Immature natural killer cell (primary cell): Measurements from ENCODE around the gene TPM4. TPM values are rescaled to one million over a fixed set of nuclear protein-coding genes. Genes with fewer than 3 reads are reported as not detected.

Source experiments
- DNase-seq, 3 donors: peaks; one replicate each; pipeline ENCODE4 v3.0.0; 2022; ENCODE audit warnings: mixed read lengths in 1 of 3
- H3K27ac Mint-ChIP-seq, 6 donors: one replicate each; pipeline ENCODE4 v1.8.0; 2020; ENCODE audit warnings: mixed read lengths in 6 of 6, mild to moderate bottlenecking in 5 of 6, inconsistent platforms in 4 of 6, moderate library complexity in 3 of 6
- H3K27me3 Mint-ChIP-seq, 3 donors: one replicate each; pipeline ENCODE4 v1.8.0; 2020 to 2021; ENCODE audit warnings: low read depth in 3 of 3, mild to moderate bottlenecking in 3 of 3, mixed read lengths in 3 of 3, moderate library complexity in 3 of 3, inconsistent platforms in 1 of 3
- H3K36me3 Mint-ChIP-seq, 3 donors: one replicate each; pipeline ENCODE4 v1.8.0; 2020; ENCODE audit warnings: mixed read lengths in 3 of 3, inconsistent platforms in 2 of 3, mild to moderate bottlenecking in 2 of 3
- H3K4me1 Mint-ChIP-seq, 2 donors: one replicate each; pipeline ENCODE4 v1.8.0; 2020; ENCODE audit warnings: inconsistent platforms in 2 of 2, mild to moderate bottlenecking in 2 of 2, mixed read lengths in 2 of 2, moderate library complexity in 1 of 2
- H3K4me3 Mint-ChIP-seq, 5 donors: one replicate each; pipeline ENCODE4 v1.8.0; 2020; ENCODE audit warnings: mild to moderate bottlenecking in 5 of 5, mixed read lengths in 5 of 5, inconsistent platforms in 3 of 5, moderate library complexity in 3 of 5
- H3K9me3 Mint-ChIP-seq, 6 donors: one replicate each; pipeline ENCODE4 v1.8.0; 2020; ENCODE audit warnings: mild to moderate bottlenecking in 6 of 6, mixed read lengths in 6 of 6, inconsistent platforms in 4 of 6, moderate library complexity in 3 of 6
- polyA plus RNA-seq, 3 donors: library from polyadenylated mRNA; unstranded; fragments of 300-500 nt; fragmentation: Illumina TruSeq; gene quantifications; one replicate each; pipeline ENCODE4 v1.2.3, GENCODE V29; 2021

TPM4 gene
- polyA plus RNA-seq, 3 donors from 2014 or later, result 106 to 193 (median 107) TPM

DNA sequence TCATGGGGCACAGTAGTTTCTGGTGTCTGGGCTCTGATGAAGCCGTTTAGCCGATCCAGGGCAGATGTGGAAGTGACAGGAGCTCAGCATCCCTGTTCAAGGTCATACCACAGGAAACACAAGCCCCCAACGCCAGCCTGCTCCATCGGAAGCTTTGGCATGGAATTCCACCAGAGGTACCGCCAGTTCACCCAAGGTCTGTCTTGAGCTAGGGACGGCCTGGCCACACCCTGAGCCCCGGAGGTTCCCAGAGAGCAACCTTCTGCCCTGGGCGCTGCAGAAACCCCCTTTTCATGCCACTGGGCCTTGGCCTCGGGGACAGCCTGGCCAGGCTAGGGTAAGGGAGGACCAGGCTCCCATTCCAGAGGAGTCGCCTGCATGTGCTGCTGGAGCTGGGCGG lies 39.4 kb upstream of the TPM4 start:
- H3K9me3 Mint-ChIP-seq, result no peaks in the 10 kb centered on the region
- H3K27ac Mint-ChIP-seq, result no peak overlapping the region
- H3K4me1 Mint-ChIP-seq, result peaks cover 8 to 13% of the 10 kb centered on the region in 2 donors
- H3K36me3 Mint-ChIP-seq, result no peaks in the 10 kb centered on the region
- DNase-seq, result no peak
- H3K27me3 Mint-ChIP-seq, result peaks cover 0 to 7% (median 3%) of the 10 kb centered on the region in 3 donors
- no peak overlapping the region for H3K4me3 Mint-ChIP-seq

DNA sequence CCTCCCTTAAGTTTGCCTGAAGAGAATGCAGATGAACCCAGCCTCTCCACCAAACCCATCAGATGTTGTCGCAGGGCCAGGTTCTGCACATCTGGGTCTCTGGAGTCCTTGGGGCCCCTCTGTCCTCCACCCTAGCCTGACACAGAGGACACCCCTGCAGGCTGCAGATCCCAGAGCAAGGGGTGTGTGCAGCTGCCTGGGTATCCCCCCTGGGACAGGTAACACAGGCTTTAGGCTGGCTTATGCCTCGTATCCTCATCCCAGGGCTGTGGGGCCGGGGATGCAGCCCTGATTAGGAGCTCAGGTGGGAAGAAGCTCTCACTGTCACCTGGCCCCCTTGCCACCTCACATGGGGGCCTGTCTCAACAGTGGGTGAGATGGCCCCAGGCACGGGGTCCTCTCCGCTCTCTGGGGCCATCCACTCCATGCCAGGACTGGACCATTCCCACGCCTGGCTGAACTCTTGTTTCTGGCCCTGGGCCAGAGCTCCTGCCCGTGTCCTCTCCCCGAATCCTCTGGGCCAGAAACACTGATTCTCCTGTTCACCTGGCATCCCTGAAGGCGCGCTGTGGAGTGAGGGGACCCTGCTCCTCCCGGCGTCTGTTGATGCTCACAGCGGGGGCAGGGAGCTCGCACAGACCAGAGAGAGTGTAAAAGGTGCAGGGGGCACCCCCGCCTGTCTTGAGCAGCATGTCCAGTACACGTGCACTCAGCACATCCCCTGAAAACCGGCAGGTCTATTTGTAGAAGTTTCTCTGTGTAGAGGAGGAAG lies 38.7 kb upstream of the TPM4 start:
- H3K4me1 Mint-ChIP-seq, result peaks cover 8 to 15% of the 10 kb centered on the region in 2 donors
- no peaks in the 10 kb centered on the region for H3K36me3 Mint-ChIP-seq
- H3K27ac Mint-ChIP-seq, result no peak overlapping the region
- no peaks in the 10 kb centered on the region for H3K9me3 Mint-ChIP-seq
- peaks cover 0 to 7% (median 3%) of the 10 kb centered on the region in 3 donors for H3K27me3 Mint-ChIP-seq
- DNase-seq, result no peak
- H3K4me3 Mint-ChIP-seq, result no peak overlapping the region

DNA sequence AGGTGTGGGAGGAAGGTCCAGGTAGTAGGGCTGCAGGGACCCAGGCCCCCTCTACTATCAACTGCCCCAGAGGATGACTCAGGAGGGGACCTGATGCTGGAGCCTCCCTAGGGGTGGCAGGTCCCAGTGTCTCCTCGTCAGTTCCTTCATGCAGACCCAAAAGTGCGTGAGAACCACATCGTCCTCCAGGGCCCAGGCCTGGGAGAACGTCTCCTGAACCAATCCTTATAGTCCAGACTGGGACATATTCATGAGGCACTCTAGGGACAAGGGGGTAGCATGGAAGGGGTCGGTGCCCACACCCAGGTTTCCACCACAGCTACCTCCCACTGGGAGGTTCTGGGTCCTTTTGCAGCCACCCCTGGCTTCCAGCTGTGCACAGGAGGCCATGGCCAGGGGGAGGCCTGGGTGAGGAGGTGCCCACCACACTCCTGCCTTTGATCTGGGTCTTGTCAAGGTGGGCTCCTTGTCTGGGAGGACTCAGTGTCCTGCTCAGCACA lies 38.0 kb upstream of the TPM4 start:
- Mint-ChIP-seq H3K9me3 (no peaks in the 10 kb centered on the region), H3K27me3 (peaks cover 0 to 7% (median 3%) of the 10 kb centered on the region in 3 donors), H3K4me1 (peaks cover 8 to 15% of the 10 kb centered on the region in 2 donors), H3K4me3 (no peak overlapping the region), H3K36me3 (no peaks in the 10 kb centered on the region), H3K27ac (no peak overlapping the region)
- no peak for DNase-seq

DNA sequence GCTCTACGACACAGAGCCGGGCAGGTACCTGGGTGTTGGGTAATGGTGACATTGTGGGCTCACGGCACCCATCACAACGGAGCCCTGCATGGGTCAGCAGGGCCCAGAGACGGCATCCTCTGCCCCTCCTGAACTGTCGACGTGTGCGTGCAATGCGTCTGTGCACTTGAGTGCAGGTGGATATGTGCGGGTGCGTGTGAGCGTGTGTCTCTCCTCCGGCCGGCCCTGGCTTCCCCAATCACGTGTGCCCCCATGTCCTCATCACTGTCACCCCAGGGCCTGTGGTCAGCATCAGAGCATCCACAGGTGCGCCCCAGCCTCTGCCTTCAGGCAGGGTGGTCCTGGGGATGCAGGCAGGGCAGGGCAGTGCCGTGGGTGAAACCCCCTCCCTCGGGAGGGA lies 37.2 kb upstream of the TPM4 start:
- H3K4me3 Mint-ChIP-seq, result no peak overlapping the region
- H3K27ac Mint-ChIP-seq, result no peak overlapping the region
- no peak for DNase-seq
- H3K4me1 Mint-ChIP-seq, result peaks cover 8 to 15% of the 10 kb centered on the region in 2 donors
- H3K36me3 Mint-ChIP-seq, result no peaks in the 10 kb centered on the region
- H3K9me3 Mint-ChIP-seq, result no peaks in the 10 kb centered on the region
- H3K27me3 Mint-ChIP-seq, result peaks cover 3 to 7% (median 4%) of the 10 kb centered on the region in 3 donors

DNA sequence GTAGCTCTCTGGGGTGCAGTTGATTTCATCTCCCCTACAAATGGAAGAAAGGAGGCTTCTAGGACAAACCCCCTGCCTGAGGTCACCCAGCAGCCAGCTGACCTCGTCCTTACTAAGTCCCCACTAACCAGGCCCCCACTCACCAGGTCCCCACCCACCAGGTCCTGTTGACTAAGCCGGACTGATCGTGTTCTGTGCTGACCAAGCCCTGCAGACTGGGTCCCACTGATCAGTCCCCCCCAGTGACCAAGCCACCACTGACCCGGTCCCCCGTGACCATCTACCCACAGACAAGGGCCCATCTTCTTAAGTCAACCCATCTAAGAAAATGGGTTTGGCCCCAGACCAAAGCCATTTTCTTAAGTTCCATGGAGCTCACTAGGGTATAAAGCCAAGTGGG lies 36.8 kb upstream of the TPM4 start:
- no peaks in the 10 kb centered on the region for H3K9me3 Mint-ChIP-seq
- H3K27me3 Mint-ChIP-seq, result peaks cover 3 to 7% (median 4%) of the 10 kb centered on the region in 3 donors
- no peak overlapping the region for H3K4me3 Mint-ChIP-seq
- H3K27ac Mint-ChIP-seq, result no peak overlapping the region
- DNase-seq, result no peak
- H3K36me3 Mint-ChIP-seq, result no peaks in the 10 kb centered on the region
- H3K4me1 Mint-ChIP-seq, result peaks cover 8 to 15% of the 10 kb centered on the region in 2 donors

DNA sequence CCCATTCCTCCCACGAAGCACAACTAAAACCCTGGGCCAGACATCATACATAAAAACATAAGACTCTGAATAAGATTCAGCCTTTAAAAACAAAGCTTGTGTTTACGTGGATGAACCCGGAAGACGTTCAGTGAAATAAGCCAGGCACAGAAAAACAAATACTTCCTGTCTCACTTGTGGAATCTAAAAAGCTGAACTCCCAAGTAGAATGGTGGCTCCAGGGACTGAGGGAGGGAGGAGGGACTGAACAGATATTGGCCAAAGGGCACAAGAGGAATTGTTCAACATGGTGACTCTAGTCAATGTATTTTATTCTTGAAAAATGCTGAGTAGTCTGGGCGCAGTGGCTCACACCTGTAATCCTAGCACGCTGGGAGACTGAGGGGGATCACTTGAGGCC lies 35.7 kb upstream of the TPM4 start:
- H3K4me3 Mint-ChIP-seq, result no peak overlapping the region

DNA sequence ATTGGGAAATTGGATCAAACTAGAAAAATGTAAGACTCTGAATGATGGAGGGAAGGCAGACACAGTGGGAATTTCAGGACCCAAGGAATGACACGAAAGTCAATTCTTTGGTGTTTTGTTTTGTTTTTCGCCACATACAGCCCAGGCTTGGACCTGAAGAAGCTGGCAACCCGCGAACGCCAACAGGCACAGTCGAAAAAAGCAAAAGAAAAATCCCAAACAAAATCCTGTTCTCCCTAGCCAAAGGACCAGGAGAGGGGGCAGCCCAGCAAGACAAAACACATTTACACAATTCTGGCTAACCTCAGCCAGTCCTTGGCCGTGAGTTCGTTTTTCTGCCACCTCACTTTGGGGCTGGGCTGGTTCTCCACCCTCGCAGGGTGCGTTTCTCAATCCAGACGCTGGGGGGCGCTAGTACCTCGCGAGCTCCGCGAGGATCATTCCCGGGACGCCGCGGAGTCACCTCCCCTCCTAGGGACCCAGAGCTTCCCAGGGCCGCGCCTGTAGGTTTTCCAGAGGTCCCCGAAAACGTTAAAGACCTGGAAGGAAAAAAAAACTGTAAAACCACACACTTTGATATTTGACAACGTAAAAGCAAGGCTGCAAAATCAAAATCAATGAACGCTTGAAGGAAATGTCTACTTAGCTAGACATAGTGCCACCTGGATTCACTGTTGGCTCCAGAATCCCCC lies 34.9 kb upstream of the TPM4 start:
- H3K36me3 Mint-ChIP-seq, result no peaks in the 10 kb centered on the region
- H3K27me3 Mint-ChIP-seq, result peaks cover 3 to 7% (median 4%) of the 10 kb centered on the region in 3 donors
- no peak overlapping the region for H3K27ac Mint-ChIP-seq

More for the DNA sequence above, 35.7 kb upstream of the TPM4 start:
- Mint-ChIP-seq H3K36me3 (no peaks in the 10 kb centered on the region), H3K27ac (no peak overlapping the region), H3K4me1 (peaks cover 8 to 15% of the 10 kb centered on the region in 2 donors), H3K9me3 (no peaks in the 10 kb centered on the region), H3K27me3 (peaks cover 3 to 7% (median 4%) of the 10 kb centered on the region in 3 donors)
- no peak for DNase-seq

DNA sequence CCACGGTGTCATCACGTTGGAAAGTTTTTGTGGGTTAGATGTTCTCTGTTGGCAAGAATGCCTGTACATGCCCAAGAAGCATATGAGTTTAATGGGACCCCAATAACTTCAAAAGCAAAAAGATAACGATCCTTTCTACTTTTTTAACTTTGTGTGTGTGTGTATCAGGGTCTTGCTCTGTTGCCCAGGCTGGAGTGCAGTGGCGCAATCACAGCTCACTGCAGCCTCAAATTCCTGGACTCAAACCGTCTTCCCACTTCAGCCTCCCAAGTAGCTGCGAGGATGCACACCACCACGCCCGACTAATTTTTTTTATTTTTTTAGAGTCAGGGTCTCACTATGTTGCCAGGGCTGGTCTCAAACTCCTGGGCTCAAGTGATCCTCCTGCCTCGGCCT lies 34.3 kb upstream of the TPM4 start:
- Mint-ChIP-seq H3K27ac (no peak overlapping the region), H3K9me3 (no peaks in the 10 kb centered on the region), H3K4me1 (peaks cover 8 to 15% of the 10 kb centered on the region in 2 donors), H3K27me3 (peaks cover 3 to 7% (median 4%) of the 10 kb centered on the region in 3 donors), H3K4me3 (peak overlapping the region in 1 of 5 donors; percentile 53), H3K36me3 (no peaks in the 10 kb centered on the region)
- DNase-seq, result no peak

More for the DNA sequence above, 34.9 kb upstream of the TPM4 start:
- peak overlapping the region in 2 of 5 donors; percentile 40 to 53 for H3K4me3 Mint-ChIP-seq
- H3K9me3 Mint-ChIP-seq, result no peaks in the 10 kb centered on the region
- H3K4me1 Mint-ChIP-seq, result peaks cover 8 to 15% of the 10 kb centered on the region in 2 donors
- peak; percentile 62 to 70 (median 64) for DNase-seq

DNA sequence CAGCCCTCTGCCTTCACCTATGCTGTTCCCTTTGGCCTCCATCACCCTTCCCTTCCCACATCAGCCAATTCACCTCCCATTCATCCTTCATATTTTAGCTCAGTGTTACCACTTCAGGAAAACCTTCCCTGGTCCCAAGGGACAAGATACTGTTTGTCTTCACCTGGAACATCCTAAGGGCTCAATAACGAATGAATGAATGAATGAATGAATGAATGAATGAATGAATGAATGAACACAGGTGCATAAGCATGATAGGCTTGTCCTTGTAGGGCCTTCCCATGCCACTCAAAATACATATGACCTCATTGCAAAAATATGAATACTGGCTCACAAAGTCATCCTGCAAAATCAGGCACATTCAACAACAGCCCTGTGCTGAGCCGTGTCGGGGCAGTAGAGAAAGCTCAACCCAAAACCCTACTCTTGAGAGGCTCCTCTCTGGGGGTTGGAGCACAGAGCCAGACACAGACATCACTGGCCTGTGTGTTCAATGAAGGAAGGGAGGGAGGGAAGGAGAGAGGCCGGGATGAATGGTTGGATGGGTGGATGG lies 33.7 kb upstream of the TPM4 start:
- Mint-ChIP-seq H3K27me3 (peaks cover 3 to 7% (median 4%) of the 10 kb centered on the region in 3 donors), H3K27ac (no peak overlapping the region), H3K9me3 (no peaks in the 10 kb centered on the region), H3K4me3 (no peak overlapping the region), H3K4me1 (peaks cover 8 to 15% of the 10 kb centered on the region in 2 donors), H3K36me3 (no peaks in the 10 kb centered on the region)
- DNase-seq, result no peak

DNA sequence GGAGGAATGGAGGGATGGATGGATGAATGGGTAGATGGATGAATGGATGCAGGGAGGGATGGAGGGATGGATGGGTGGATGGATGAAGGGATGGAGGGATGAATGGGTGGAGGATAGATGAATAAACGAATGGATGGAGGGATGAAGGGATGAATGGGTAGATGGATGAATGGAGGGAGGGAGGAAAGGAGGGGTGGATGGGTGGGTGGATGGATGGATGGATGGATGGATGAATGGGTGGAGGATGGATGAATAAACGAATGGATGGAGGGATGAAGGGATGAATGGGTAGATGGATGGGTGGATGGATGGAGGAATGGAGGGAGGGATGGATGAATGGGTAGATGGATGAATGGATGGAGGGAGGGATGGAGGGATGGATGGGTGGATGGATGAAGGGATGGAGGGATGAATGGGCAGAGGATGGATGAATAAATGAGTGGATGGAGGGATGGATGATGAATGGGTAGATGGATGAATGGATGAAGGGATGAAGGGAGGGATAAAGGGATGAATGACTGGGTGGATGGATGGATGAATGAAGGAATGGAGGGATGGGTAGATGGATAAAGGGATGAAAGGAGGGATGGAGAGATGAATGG lies 33.0 kb upstream of the TPM4 start:
- H3K4me1 Mint-ChIP-seq, result peaks cover 8 to 15% of the 10 kb centered on the region in 2 donors
- H3K9me3 Mint-ChIP-seq, result no peaks in the 10 kb centered on the region
- H3K27ac Mint-ChIP-seq, result peak overlapping the region in 1 of 6 donors; percentile 46
- no peak overlapping the region for H3K4me3 Mint-ChIP-seq
- H3K36me3 Mint-ChIP-seq, result no peaks in the 10 kb centered on the region
- peaks cover 3 to 4% (median 4%) of the 10 kb centered on the region in 3 donors for H3K27me3 Mint-ChIP-seq
- no peak for DNase-seq

DNA sequence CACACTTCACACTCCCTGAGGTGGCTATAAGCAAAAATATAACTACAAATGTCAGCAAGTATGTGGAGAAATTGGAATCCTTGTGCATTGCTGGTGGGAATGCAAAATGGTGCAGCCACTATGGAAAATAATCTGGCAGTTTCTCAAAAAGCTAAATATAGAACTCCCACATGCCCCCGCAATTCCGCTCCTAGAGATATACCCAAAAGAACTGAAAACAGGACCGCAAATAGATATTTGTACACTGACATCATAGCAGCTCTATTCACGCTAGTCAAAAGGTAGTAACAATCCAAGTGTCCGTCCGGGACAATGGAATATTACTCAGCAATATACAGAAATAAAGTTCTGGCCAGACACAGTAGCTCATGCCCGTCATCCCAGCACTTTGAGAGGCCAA lies 31.5 kb upstream of the TPM4 start:
- H3K4me1 Mint-ChIP-seq, result peaks cover 8 to 15% of the 10 kb centered on the region in 2 donors

DNA sequence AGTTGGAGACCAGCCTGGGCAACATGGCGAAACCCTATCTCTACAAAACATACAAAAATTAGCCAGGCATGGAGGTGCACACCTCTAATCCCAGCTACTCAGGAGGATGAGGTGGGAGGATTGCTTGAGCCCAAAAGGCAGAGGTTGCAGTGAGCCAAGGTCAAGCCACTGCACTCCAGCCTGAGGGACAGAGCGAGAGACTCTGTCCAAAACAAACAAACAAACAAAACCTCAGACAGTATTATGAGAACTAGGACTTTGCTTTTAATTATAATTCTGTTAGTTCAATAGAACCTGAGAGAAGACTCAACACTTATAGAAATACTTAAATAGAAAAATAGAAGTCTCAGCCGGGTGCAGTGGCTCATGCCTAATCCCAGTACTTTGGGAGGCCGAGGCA lies 31.1 kb upstream of the TPM4 start:
- H3K27me3 Mint-ChIP-seq, result peaks cover 3 to 4% (median 4%) of the 10 kb centered on the region in 3 donors
- H3K9me3 Mint-ChIP-seq, result no peaks in the 10 kb centered on the region
- H3K36me3 Mint-ChIP-seq, result no peaks in the 10 kb centered on the region
- H3K4me3 Mint-ChIP-seq, result no peak overlapping the region
- peaks cover 8 to 14% of the 10 kb centered on the region in 2 donors for H3K4me1 Mint-ChIP-seq
- DNase-seq, result no peak
- H3K27ac Mint-ChIP-seq, result no peak overlapping the region

More for the DNA sequence above, 31.5 kb upstream of the TPM4 start:
- Mint-ChIP-seq H3K27ac (no peak overlapping the region), H3K36me3 (no peaks in the 10 kb centered on the region), H3K9me3 (no peaks in the 10 kb centered on the region), H3K4me3 (no peak overlapping the region), H3K27me3 (peaks cover 3 to 4% (median 4%) of the 10 kb centered on the region in 3 donors)
- no peak for DNase-seq

DNA sequence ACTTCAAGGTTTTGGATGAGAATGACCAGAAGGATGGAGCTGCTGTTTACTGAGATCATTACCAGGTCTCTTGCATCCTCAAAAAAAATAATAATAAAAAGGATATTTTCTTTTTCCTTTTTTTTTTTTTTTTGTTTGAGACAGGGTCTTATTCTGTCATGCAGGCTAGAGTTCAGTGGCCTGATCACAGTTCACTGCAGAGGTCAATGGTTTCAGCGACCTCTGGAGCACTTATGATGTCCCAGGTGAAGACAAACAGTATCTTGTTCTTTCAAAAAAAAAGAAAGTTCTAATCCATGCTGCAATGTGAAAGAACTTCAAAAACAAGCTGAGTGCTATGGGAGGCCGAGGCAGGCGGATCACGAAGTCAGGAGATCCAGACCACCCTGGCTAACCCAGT lies 30.4 kb upstream of the TPM4 start:
- Mint-ChIP-seq H3K4me3 (no peak overlapping the region), H3K27ac (no peak overlapping the region), H3K36me3 (no peaks in the 10 kb centered on the region), H3K27me3 (peaks cover 3 to 4% (median 4%) of the 10 kb centered on the region in 3 donors), H3K4me1 (peaks cover 8 to 9% of the 10 kb centered on the region in 2 donors), H3K9me3 (no peaks in the 10 kb centered on the region)
- no peak for DNase-seq
